Mesenchymal stem cell (in vitro differentiated cells and primary cell): ENCODE measurements around the gene TLCD1. TPM values are rescaled to one million over a fixed set of nuclear protein-coding genes. Genes with fewer than 3 reads are reported as not detected.

ENCODE experiments used
- DNase-seq: peaks from one replicate; pipeline ENCODE4 v3.0.0-alpha.2; 2013
- H2AFZ ChIP-seq: one replicate; pipeline ENCODE4 v1.6.1; 2013; ENCODE audit warnings: low read depth, mild to moderate bottlenecking, control low read depth, inconsistent platforms, low read length, moderate library complexity
- H2AK5ac ChIP-seq: 2 replicates; pipeline ENCODE4 v1.6.1; 2013; ENCODE audit warnings: low read length, moderate library complexity, mild to moderate bottlenecking, inconsistent platforms; ENCODE audit not compliant: severe bottlenecking
- H2BK120ac ChIP-seq: one replicate; pipeline ENCODE4 v1.6.1; 2013; ENCODE audit warnings: low read depth, mild to moderate bottlenecking, inconsistent platforms, low read length, moderate library complexity
- H2BK12ac ChIP-seq, 2 experiments: one replicate each; pipeline ENCODE4 v1.6.1; 2013; ENCODE audit warnings: inconsistent platforms in 2 of 2, low read length in 2 of 2, mild to moderate bottlenecking in 2 of 2, moderate library complexity in 2 of 2, control low read depth in 1 of 2
- H2BK15ac ChIP-seq: one replicate; pipeline ENCODE4 v1.6.1; 2013; ENCODE audit warnings: mild to moderate bottlenecking, low read depth, inconsistent platforms; ENCODE audit not compliant: poor library complexity, severe bottlenecking
- H2BK5ac ChIP-seq: 2 replicates; pipeline ENCODE4 v1.6.1; 2013; ENCODE audit warnings: low read depth, mild to moderate bottlenecking, low read length, control low read depth, inconsistent platforms; ENCODE audit not compliant: poor library complexity, severe bottlenecking
- H3K14ac ChIP-seq, 2 experiments: one replicate each; pipeline ENCODE4 v1.6.1; 2013; ENCODE audit warnings: inconsistent platforms in 2 of 2, low read length in 2 of 2, control low read depth in 1 of 2, mild to moderate bottlenecking in 1 of 2, moderate library complexity in 1 of 2
- H3K18ac ChIP-seq, 2 experiments: one replicate each; pipeline ENCODE4 v1.6.1; 2013; ENCODE audit warnings: inconsistent platforms in 2 of 2, low read length in 2 of 2, control low read depth in 1 of 2, low read depth in 1 of 2, mild to moderate bottlenecking in 1 of 2
- H3K23ac ChIP-seq, 2 experiments: one replicate each; pipeline ENCODE4 v1.6.1; 2013; ENCODE audit warnings: inconsistent platforms in 2 of 2, low read length in 2 of 2, mild to moderate bottlenecking in 2 of 2, moderate library complexity in 2 of 2, control low read depth in 1 of 2
- H3K27ac ChIP-seq: 2 replicates; pipeline ENCODE4 v1.5.1; 2013; ENCODE audit warnings: mild to moderate bottlenecking, moderate library complexity, low read length, control low read depth, inconsistent platforms; ENCODE audit not compliant: poor library complexity, severe bottlenecking
- H3K27me3 ChIP-seq, 2 experiments: 2 replicates each; pipeline versions ENCODE4 v1.6.1 to v1.7.0; 2013; ENCODE audit warnings: low read length in 2 of 2, mild to moderate bottlenecking in 2 of 2, moderate library complexity in 2 of 2, control low read depth in 1 of 2, inconsistent platforms in 1 of 2; ENCODE audit not compliant: control insufficient read depth in 1 of 2, insufficient read depth in 1 of 2
- H3K36me3 ChIP-seq, 2 experiments: 2 replicates each; pipeline versions ENCODE4 v1.6.1 to v1.7.0; 2013; ENCODE audit warnings: low read length in 2 of 2, control low read depth in 1 of 2, inconsistent platforms in 1 of 2, low read depth in 1 of 2, mild to moderate bottlenecking in 1 of 2; ENCODE audit not compliant: insufficient read depth in 2 of 2, control insufficient read depth in 1 of 2
- H3K4ac ChIP-seq, 2 experiments: one replicate each; pipeline ENCODE4 v1.6.1; 2013; ENCODE audit warnings: inconsistent platforms in 2 of 2, low read length in 2 of 2, mild to moderate bottlenecking in 2 of 2, moderate library complexity in 2 of 2, control low read depth in 1 of 2, low read depth in 1 of 2
- H3K4me1 ChIP-seq: 2 replicates; pipeline ENCODE4 v1.6.1; 2013; ENCODE audit warnings: low read depth, low read length, control low read depth; ENCODE audit not compliant: control insufficient read depth, insufficient read depth
- H3K4me2 ChIP-seq: 2 replicates; pipeline ENCODE4 v1.6.1; 2013; ENCODE audit warnings: low read length, mild to moderate bottlenecking, inconsistent platforms; ENCODE audit not compliant: poor library complexity, severe bottlenecking
- H3K4me3 ChIP-seq, 2 experiments: 2 replicates each; pipeline versions ENCODE4 v1.5.1 to v1.7.0; 2013; ENCODE audit warnings: low read length in 2 of 2, mild to moderate bottlenecking in 2 of 2, control low read depth in 1 of 2, low read depth in 1 of 2; ENCODE audit not compliant: insufficient read depth in 1 of 2
- H3K79me1 ChIP-seq: replicated peaks from 2 replicates; pipeline ENCODE4 v1.6.1; 2013; ENCODE audit warnings: mild to moderate bottlenecking, control low read depth, low read length, inconsistent platforms; ENCODE audit not compliant: poor library complexity, severe bottlenecking
- H3K9ac ChIP-seq: 2 replicates; pipeline ENCODE4 v1.7.0; 2013; ENCODE audit warnings: mild to moderate bottlenecking, low read length, moderate library complexity
- H3K9me3 ChIP-seq: 2 replicates; pipeline ENCODE4 v1.7.0; 2013; ENCODE audit warnings: mild to moderate bottlenecking, low read length; ENCODE audit not compliant: control insufficient read depth
- H4K8ac ChIP-seq: one replicate; pipeline ENCODE4 v1.6.1; 2013; ENCODE audit warnings: inconsistent platforms, mild to moderate bottlenecking, low read length, moderate library complexity
- H4K91ac ChIP-seq: one replicate; pipeline ENCODE4 v1.6.1; 2013; ENCODE audit warnings: mild to moderate bottlenecking, low read length, inconsistent platforms
- WGBS: methylation state at CpG from one replicate; pipeline ENCODE4 v1.1.7; 2013; ENCODE audit warnings: mixed read lengths; 5-methylcytosine and 5-hydroxymethylcytosine counted together
- polyA plus RNA-seq, 2 experiments: library from polyadenylated mRNA; stranded (reverse); fragments of 200-250 nt; gene quantifications; one replicate each; pipeline ENCODE4 v1.2.3, GENCODE V29; 2013

TLCD1 gene, protein sequence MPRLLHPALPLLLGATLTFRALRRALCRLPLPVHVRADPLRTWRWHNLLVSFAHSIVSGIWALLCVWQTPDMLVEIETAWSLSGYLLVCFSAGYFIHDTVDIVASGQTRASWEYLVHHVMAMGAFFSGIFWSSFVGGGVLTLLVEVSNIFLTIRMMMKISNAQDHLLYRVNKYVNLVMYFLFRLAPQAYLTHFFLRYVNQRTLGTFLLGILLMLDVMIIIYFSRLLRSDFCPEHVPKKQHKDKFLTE
- 13.0 TPM for polyA plus RNA-seq (2013, experiment 1 of 2)
- 12.6 TPM for polyA plus RNA-seq (2013, experiment 2 of 2)

DNA sequence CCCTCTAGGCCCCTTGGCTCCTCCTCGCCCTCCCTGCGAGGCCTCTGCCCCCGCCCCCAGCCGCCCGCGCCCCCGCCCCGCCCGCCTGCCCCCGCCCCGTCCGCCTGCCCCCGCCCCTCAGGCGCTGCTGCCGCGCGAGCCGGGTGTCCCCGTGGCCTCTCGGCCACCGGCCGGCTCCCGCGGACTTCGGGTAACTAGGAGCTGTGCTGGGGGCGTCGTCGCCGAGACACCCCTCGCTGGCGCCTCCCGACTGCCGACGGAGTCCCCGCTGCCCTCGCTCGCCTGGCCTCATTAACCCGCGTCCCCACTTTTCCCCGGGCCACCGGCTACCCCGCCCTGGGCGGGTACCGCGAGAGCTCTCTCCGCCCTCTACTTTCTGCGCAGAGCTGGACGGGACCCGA lies at the start of gene TLCD1:
Gene TLCD1 (minus strand): TSS at position 8 of the 401 bp plus-strand sequence. CDS start 136 bp downstream, outside the sequence.
- Histone ChIP-seq H2BK12ac (peak within 1 kb of the TSS in 1 of 2 experiments; percentile 94), H3K14ac (peak within 1 kb of the TSS; percentile 82 to 93), H4K8ac (peak within 1 kb of the TSS; percentile 80), H3K27ac (peak within 1 kb of the TSS; percentile 95), H3K4ac (peak within 1 kb of the TSS; percentile 97), H2BK5ac (peak within 1 kb of the TSS; percentile 68), H2BK120ac (peak within 1 kb of the TSS; percentile 75), H2BK15ac (peak within 1 kb of the TSS; percentile 92), H2AK5ac (peak within 1 kb of the TSS; percentile 33), H3K4me3 (peak within 1 kb of the TSS; percentile 64 to 99), H3K27me3 (no peaks in the 10 kb centered on the region), H3K79me1 (peaks cover 2% of the 10 kb centered on the region), H3K18ac (peak within 1 kb of the TSS; percentile 93 to 97), H3K4me2 (peak within 1 kb of the TSS; percentile 96), H4K91ac (peak within 1 kb of the TSS; percentile 94), H2AFZ (peak within 1 kb of the TSS; percentile 67), H3K9me3 (no peaks in the 10 kb centered on the region), H3K4me1 (peaks cover 26% of the 10 kb centered on the region), H3K23ac (peak within 1 kb of the TSS; percentile 87 to 96), H3K36me3 (peaks cover 25 to 37% of the 10 kb centered on the region in 2 experiments), H3K9ac (peak within 1 kb of the TSS; percentile 91)
- WGBS = under 1% methylated on average over 32 of the region's 49 CpGs
- DNase-seq = peak; percentile 80

DNA sequence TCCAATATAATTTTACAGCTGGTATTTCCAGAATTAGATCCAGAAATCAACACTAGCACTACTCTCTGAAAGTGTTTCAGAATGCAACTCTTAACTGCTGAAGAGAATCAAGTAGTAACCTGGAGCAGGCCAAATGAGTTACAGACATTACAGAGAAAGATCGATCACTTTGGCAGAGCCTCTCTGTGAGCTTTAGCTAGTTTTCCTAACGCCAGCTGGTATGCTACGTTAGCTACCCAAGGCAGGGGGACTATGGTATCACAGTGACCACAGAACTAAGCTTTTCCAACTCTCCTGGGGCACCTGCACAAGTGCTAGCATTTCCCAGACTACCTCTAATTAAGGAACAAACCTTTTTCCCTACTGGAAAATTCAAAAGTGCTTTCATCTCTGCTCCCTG lies 48.2 kb upstream of the TLCD1 start:
- peaks cover 18% of the 10 kb centered on the region for H3K79me1 ChIP-seq
- no peak overlapping the region for H2BK15ac ChIP-seq
- WGBS = 96% methylated on average over 3 of the region's 3 CpGs
- no peak overlapping the region for H3K14ac ChIP-seq
- no peak overlapping the region for H3K18ac ChIP-seq
- no peak overlapping the region for H2BK5ac ChIP-seq
- H3K27ac ChIP-seq = no peak overlapping the region
- no peaks in the 10 kb centered on the region for H3K9me3 ChIP-seq
- H3K4me2 ChIP-seq = no peak overlapping the region
- no peaks in the 10 kb centered on the region for H3K27me3 ChIP-seq
- no peak overlapping the region for H4K8ac ChIP-seq
- peaks cover 0 to 12% of the 10 kb centered on the region in 2 experiments for H3K36me3 ChIP-seq
- DNase-seq = no peak
- H2BK120ac ChIP-seq = no peak overlapping the region
- H3K23ac ChIP-seq = no peak overlapping the region
- no peak overlapping the region for H2AFZ ChIP-seq
- H2AK5ac ChIP-seq = no peak overlapping the region
- no peak overlapping the region for H3K9ac ChIP-seq
- no peak overlapping the region for H4K91ac ChIP-seq
- no peak overlapping the region for H2BK12ac ChIP-seq
- no peak overlapping the region for H3K4me3 ChIP-seq
- no peaks in the 10 kb centered on the region for H3K4me1 ChIP-seq
- no peak overlapping the region for H3K4ac ChIP-seq

DNA sequence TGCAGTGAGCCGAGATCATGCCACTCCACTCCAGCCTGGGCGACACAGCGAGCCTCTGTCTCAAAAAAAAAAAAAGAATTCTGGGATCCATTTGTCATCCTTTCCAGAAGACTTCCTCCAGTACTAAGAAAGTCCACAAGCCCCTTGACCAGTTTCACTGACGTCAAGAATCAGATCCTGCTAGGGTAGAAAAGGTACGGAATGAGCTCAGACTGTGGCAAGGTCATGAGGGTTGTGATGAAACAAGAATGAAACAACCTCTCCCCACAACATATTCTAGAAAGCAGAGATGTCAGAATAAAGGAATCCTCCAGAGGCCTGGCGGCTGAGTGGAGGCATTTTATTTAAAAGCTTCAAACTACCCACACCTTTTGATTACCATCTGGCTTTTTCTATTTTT lies 47.7 kb upstream of the TLCD1 start:
- no peak overlapping the region for H3K4ac ChIP-seq
- H3K14ac ChIP-seq = no peak overlapping the region
- H3K4me1 ChIP-seq = no peaks in the 10 kb centered on the region
- H2BK120ac ChIP-seq = no peak overlapping the region
- H3K27ac ChIP-seq = no peak overlapping the region
- H2BK12ac ChIP-seq = no peak overlapping the region
- no peaks in the 10 kb centered on the region for H3K27me3 ChIP-seq
- peaks cover 18% of the 10 kb centered on the region for H3K79me1 ChIP-seq
- H2AK5ac ChIP-seq = no peak overlapping the region
- no peak overlapping the region for H4K8ac ChIP-seq
- no peak overlapping the region for H3K23ac ChIP-seq
- no peak overlapping the region for H2BK5ac ChIP-seq
- no peak overlapping the region for H4K91ac ChIP-seq
- no peak overlapping the region for H3K4me3 ChIP-seq
- peaks cover 0 to 8% of the 10 kb centered on the region in 2 experiments for H3K36me3 ChIP-seq
- H3K4me2 ChIP-seq = no peak overlapping the region
- H3K9me3 ChIP-seq = no peaks in the 10 kb centered on the region
- no peak overlapping the region for H3K18ac ChIP-seq
- no peak overlapping the region for H2AFZ ChIP-seq
- WGBS = 100% methylated on average over 4 of the region's 6 CpGs
- H3K9ac ChIP-seq = no peak overlapping the region
- DNase-seq = no peak
- no peak overlapping the region for H2BK15ac ChIP-seq

DNA sequence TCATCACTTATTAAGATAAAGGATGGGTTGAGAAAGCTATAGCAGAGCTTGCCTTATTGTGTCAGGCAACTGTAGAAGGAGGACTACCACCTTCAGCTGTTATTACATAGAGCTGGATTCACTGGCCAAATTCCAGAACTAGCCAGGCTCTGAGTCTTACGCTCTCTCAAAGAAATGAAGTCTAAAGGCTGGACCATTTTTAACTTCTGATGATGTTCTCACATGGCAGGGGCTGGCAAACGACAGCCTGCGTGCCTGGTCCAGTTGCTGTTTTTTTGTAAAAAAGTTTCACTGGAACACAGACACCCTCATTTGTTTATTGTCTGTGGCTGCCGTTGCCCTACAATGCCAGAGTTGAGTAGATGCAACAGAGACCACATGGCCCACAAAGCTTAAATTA lies 39.0 kb upstream of the TLCD1 start:
- no peak overlapping the region for H2BK5ac ChIP-seq
- H3K27ac ChIP-seq = no peak overlapping the region
- H3K4me2 ChIP-seq = no peak overlapping the region
- H3K9me3 ChIP-seq = no peaks in the 10 kb centered on the region
- H2BK120ac ChIP-seq = no peak overlapping the region
- H4K8ac ChIP-seq = no peak overlapping the region
- 90% methylated on average over 4 of the region's 4 CpGs for WGBS
- H3K36me3 ChIP-seq = peaks cover 9 to 38% of the 10 kb centered on the region in 2 experiments
- H2BK15ac ChIP-seq = no peak overlapping the region
- no peak overlapping the region for H4K91ac ChIP-seq
- H3K4ac ChIP-seq = no peak overlapping the region
- H3K18ac ChIP-seq = no peak overlapping the region
- H3K27me3 ChIP-seq = no peaks in the 10 kb centered on the region
- H2AK5ac ChIP-seq = no peak overlapping the region
- H3K4me3 ChIP-seq = no peak overlapping the region
- DNase-seq = no peak
- H3K23ac ChIP-seq = no peak overlapping the region
- no peak overlapping the region for H3K14ac ChIP-seq
- no peak overlapping the region for H3K9ac ChIP-seq
- no peak overlapping the region for H2BK12ac ChIP-seq
- peaks cover 9% of the 10 kb centered on the region for H3K4me1 ChIP-seq
- H2AFZ ChIP-seq = no peak overlapping the region
- H3K79me1 ChIP-seq = peaks cover 19% of the 10 kb centered on the region
